ENCODE data around the gene CREBRF.
"Not testable (repeated sequence)": the region's sequence is repeated elsewhere in the genome, so short reads cannot be mapped to it uniquely, and the experiment has no call there.

DNA sequence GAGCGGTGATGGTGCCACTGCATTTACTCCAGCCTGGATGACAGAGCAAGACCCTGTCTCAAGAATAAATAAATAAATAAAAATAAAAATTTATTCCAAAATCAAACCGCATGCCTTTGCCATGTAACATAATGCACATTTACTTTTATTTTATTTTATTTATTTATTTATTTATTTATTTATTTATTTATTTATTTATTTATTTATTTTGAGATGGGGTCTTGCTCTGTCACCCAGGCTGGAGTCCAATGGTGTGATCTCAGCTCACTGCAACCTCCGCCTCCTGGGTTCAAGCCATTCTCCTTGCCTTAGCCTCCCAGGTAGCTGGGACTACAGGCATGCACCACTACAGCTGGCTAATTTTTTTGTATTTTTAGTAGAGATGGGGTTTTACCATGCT, 24.1 kb upstream of the CREBRF start:
- not testable (repeated sequence) for TF ChIP-seq EZH2 (IDR thresholded peaks at IDR 0.05; ENCODE audit: insufficient read depth, poor library complexity, severe bottlenecking); EZH2phosphoT487 (IDR thresholded peaks at IDR 0.05; ENCODE audit: insufficient read depth, low read depth)

All from GM23248 (cell line).